CMK (cell line): ENCODE measurements around the gene KCTD2.
A peak's percentile ranks its signal among the peaks of the same experiment; 100 is the strongest.

Source experiments
- DNase-seq: peaks from one replicate; pipeline ENCODE4 v3.0.0-alpha.2; 2010; ENCODE audit warnings: low read depth

Gene KCTD2

DNA sequence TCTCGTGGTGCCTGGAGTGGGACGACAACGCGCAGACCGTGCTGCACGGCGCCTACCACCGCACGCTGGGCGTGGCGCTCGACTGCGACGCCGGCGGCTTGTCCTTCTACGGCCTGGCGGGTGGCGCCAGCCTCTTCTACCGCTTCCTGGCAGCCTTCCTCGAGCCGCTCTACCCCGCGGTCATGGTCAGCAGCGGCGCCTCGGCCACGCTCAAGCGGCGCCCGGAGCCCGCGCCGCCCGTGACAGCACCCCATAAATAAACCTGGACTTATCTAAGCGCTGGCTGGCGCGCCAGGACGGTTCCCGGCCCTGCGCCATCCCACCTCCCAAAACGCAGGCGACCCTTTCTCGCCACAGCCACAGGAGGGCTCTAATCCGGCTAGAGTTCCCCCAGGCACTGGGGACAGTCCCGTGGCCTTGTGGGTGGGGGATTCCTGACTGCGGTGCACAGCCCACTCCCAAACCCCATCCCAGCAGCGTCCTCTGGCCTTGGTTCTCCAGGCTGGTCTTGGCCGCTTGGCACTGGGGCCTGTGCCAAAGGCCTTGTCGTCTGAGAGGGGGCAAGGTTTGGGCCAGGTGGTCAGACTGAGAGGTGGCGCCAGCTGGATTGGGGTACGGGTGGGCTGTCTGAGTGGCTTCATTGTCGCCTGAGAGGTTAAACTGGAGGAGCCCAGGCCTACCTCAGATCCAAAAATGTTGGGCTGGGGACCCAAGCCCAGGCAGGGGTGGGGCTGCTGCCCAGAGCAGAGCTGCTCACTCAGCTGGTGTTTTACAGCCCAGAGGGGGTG lies 30.7 kb downstream of the KCTD2 start:
- DNase-seq, result peak; percentile 70

DNA sequence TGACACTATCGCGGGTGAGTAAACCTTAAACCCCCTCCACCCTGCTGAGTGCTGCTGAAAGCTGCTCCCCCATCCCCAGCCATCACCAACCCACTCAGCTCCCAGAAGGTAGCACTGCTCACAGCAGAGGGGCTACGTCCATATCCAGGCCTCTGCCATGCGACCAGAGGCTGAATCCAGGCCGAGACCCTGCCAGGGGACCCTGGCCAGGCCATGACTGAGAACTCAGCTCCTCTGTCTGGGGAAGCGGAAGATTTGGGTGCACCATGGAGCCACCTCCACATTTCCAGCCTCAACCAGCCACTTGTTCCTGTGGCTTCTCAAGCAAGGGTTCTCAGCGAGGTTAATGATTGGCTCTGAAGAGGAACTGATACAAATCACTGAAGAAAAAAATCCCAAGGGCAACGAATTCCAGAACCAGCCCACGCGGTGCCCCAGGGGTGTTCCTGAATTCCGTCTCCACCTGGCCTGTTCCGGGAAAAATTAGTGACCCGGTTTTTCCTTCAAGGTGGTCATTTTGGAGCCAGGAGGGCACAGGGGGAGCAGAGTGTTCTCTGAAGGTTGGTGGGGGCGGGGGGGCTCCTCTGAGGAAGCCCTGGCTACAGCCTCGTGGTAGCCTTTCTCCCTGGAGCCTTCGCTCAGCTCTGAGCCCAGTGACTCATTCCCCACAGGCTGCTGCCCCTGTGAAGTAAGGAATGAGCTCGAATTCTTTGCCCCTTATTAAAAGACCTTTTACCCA lies 31.4 kb downstream of the KCTD2 start:
- DNase-seq, result no peak

DNA sequence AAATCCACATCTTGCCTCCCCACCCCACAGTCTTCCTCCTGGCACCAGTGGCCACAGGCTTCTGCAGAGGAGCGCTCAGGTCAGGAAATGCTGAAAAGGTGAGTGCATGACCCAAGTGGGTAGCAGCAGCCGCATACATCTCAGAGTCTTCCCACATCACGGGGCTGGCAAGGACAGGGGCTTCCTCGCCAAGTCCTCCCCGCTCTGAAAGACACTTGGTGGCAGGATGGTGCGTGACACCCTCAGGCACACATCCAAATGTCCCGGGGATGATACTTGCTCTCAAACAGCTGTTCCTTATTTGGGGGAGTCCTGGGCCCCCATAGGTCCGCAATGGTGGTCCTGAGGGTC lies 32.0 kb downstream of the KCTD2 start:
- DNase-seq, result no peak

DNA sequence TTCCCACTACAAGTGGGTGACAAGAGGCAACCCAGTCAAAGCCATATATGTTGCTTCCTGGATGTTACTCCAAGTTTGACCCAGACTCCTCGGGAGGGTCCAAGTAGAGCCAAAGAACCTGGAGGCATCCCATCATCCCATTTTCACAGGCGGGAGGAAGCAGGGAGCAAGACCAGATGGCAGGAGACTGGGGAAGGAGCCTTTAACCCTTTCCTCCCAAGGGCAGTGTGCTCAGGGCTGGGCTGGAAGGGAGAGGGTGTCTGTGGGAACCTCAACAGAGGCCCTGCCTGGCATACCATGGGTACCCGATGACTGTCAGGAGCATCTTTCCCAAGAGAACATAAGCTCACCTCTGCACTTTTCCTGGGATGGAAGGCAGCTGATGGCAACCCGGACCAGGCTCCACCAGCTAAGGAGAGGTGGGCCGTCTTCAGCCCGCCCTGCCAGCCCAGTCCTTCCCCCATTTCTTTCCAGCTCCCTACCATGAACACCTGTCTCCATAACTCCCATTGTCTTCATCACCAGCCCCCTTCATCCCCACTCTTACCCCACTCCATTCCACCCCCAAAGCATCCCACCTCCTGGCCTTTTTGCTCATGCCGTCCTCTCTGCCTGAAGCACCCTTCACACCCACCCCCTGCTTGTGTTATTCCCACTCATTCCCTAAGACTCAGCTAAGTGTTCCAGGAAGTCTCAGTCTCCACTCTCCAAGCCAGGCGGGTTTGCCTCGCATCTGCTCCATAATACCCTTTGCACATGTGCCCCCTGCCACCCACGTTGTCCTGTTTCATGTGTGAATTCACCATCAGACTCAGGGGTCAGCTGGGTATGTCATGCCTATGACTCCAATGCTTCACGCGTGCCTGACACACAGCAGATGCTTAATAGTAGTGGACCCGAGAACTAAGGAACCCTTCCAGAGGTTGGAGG lies 34.9 kb downstream of the KCTD2 start:
- DNase-seq, result no peak

DNA sequence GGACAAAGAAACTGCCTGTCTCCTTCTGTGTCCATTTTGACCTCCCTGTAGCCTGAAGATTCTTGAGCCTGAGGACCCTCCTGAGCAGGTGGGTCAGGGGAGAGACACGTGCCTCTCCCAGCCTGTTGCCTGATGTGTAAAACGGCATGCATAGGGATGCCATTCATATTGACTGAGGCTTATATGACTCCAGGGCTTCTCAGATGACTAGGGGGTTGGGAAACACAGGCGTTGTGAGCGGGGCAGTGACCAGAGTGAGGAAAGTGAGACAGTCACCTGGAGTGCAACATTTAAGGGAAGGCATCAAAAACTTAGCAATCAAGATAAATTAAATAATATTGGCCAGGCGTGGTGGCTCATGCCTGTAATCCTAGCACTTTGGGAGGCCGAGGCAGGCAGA lies 35.7 kb downstream of the KCTD2 start:
- no peak for DNase-seq

DNA sequence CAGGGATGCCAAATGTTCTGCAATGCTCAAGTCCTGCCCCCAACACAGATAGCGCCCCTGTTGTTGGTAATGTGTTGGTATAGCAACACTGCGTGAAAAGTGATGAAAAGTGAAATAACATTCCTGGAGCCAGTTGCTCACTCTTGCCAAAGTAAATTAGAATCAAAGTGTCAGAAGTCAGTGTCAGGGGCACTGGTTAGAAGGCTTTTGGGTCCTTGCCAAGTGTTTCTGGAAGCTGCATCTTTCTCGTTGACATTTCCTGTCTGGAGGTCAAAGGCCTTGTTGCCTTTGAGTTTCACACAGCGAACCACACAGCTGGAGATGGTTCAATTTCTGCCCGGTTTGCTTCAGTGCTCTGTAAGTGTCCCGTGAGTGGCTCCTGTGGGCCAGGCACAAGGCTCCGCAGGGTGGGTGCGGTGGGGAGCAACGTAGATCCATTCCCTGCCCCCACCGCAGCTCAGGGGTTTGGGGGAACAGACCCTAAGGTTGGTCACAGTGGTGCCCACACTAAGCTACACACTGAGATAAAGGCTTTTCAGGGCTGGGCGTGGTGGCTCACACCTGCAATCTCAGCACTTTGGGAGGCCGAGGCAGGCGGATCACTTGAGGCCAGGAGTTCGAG lies 37.1 kb downstream of the KCTD2 start:
- no peak for DNase-seq

DNA sequence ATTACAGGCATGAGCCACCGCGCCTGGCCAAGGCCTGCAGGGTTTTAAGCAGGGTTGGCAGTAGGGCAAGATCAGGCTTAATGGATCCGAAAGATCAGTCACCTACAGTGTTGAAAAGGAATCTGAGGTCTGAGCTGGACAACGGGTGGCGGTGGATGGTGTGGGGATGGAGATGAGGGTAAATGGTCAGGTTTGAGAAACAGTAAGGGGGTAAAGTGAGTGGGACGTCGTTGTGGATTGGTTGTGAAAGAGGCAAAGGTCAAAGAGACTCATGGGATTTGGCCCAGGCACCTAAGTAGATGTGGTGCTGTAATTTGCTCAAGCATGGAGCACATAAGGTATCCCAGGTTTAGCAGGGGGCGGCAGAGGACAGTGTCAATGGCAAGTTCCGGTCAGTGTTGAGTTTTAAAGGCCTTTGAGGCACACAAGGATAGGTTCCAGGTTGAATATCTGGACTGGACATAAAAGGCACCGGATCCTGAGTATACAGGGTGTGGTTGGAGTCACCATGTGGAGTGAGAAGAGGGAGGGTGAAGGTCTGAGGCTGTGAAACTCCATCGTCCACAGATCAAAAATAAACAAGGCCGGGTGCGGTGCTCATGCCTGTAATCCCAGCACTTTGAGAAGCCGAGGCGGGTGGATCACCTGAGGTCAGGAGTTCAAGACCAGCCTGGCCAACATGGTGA lies 39.6 kb downstream of the KCTD2 start:
- DNase-seq, result no peak

DNA sequence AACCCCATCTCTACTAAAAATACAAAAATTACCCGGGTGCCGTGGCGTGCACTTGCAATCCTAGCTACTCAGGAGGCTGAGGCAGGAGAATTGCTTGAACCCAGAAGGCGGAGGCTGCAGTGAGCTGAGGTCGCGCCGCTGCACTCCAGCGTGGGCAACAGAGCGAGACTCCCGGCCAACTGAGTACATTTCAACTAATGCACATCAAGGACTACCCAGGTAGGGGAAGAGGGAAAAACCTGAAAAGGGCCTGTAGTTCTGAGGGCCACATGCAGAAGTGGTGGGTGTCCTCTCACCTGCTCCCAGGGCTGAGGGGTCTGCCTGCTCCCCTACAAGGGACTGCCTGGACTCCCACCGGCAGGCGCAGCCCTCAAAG lies 40.1 kb downstream of the KCTD2 start:
- DNase-seq, result no peak

DNA sequence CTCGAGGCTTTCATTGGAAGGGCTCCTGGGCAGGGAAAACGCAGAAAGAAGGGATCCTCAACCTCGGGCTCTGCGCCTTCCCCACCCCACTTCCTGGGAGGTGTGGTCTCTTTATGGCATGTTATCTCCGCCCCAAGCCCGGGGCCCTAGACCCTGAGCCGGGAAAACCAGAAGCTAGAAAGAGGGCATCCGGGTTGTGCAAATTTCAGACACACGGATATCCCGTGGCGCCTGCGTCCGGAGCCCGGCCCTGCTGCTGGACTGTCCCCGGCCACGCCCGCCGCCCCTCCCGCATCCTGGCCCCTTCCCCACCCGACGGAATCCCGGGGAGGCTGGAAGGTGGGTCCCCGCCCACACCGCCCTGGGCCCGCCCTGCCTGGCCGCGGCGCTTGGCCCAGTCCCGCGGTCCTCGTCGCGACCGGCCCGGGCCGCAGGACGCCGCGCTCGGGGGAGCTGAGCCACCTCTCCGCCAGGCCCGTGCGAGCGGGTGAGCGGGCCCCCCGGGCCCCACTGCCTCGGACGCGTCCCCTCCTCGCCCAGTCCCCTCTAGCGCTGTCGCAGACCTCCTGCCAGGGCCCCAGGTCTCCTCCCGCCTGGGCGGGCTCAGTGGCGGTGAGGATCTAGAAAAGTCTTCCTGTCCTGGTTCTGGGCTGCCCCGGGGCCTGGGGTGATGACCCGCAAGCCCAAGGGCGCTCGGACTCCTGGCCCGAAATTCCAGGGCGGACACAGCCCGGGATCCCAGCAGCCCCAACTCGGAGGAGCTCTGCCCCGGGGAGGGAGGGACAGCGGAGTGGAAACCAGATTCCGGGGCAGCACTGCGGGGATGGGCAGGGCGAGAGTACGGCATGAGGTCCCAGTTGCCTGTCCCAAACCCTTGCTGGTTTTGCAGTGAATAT lies 40.8 kb downstream of the KCTD2 start, which contains the start of gene SLC16A5:
Gene SLC16A5 (plus strand): TSS at position 397 of the 896 bp plus-strand sequence. CDS start 5,683 bp downstream, outside the sequence.
- DNase-seq, result peak; percentile 86

DNA sequence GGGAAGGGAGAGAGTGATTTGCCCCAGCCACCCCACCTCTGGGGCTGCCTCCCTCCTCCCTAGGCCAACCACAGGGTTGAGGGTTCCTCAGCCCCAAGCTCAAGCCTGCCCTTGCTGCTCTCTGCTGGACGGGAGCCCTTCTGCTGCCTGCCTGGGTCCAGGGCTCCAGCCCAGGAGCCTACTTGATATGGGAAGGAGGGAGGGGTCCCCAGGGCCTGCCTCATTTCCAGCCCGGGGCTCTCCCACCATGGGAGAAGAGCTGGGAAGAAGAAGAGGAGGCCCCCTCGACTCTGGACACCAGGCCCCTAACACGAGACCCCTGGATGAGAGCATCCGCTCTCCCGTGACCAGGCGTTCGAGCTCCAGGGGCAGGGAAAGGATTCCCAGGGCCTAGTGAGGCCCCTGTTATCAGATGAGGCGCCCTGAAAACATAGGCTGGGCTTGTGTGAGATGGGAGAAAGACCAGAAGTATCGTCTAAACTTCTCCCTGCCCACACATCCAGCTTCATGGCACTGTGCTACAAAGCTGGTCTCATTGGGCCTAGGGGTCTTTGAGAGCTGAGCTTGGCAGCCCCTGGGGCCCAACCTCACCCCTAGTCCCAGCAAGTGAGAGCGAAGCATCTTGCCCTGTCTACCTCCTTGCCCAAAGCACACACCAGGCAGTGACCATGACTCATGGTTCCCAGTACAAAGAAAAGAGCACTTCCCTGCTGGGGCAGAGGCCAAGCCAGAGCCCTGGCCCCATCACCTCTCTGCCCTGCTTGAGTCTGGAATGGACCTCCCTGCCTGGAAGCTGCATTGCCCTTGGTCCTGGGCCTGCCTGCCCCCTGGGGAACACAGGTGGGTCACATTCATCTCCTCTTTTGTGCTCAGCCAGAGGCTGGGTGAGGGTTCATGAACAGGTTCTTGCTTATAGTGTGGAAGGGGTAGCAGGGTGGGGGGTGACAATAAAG lies 41.7 kb downstream of the KCTD2 start:
- no peak for DNase-seq

DNA sequence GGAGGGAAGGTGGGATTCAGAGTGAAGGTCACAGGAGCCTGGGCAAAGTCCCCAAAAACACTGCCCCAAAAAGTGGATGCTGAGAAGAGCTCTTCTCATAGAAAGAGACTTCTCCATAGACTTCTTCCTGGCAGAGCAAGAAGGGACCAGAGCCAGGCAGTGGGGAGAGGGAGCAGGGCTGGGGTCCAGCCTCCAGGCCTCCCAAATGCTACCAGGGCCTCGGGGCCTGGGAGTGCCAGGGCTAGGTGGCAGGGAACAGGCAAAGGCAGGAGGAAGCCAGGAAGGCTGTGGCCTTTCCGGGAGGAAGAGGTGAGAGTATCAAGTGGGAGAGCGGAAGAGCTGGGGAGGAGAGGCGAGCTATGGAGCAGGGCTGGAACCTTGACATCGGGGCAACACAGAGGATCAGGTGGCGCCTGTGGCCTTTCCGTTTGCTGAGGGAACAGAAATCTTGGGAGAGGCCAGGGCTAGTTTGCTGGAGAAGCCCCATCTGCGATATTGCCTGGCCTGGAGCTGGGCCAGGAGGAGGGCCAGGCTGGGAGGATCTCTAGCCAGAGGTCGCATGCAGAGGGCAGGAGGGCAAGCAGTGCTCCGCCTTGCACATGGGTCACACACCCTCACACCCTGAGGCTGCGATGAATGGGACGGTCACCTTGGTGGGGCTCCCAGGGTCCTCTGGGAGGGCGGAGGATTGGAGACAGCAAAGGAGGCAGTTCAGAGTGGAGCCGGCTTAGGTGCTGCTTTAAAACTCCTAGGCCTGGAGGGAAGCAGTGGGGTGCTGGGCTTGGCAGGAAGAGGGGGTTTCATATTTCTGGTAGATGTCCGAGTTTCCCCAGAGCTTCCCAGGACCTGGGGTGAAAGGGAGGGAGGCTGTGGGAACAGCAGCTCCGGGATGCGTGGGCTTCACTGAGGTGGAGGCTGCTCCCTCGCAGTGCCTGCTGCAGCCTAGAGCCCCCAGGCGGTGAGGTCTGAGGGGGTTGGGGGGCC lies 44.1 kb downstream of the KCTD2 start:
- no peak for DNase-seq

DNA sequence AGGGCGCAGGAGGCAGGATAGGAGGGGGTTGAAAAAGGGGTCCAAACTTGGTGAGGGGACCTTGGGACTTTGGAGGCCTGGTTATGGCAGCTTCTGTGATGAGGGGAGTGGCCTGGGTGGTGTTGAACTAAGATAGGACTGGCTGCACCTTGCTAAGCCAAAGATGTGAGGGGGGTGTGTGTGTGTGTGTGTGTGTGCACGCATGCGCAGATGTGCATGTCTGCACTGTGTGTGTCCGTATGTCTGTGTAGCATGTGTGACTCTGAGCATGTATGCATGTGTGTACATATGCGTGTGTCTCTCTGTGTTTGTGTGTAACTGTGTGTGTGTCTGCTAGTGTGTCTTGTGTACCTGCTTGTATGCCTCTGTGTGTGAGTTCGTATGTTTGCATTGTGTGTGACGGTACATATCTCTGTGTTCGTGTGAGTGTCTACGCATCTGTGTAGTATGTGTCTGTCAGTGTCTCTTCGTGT lies 44.9 kb downstream of the KCTD2 start:
- DNase-seq, result no peak

DNA sequence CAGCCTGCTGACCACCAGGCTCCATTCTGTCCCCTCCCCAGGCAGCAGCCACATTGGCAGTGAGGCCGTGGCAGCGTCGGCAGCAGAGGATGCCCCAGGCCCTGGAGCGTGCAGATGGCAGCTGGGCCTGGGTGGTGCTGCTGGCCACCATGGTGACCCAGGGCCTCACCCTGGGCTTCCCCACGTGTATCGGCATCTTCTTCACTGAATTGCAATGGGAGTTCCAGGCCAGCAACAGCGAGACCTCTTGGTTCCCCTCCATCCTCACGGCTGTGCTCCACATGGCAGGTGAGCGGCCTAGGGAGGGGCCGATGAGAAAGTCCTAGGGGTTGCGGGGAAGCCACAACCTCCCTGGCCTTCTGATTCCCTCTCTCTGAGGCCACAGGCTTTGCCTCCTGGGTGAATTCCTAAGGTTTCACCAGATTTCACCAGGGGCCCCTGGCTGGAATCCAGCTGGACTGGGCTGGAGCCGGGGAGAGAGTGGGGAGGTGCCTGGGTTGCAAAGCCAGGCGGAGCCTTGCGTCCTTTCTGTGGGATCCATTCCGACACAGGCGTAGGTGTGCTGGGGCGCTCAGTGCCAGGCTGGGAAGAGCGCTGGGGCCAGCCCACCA lies 46.6 kb downstream of the KCTD2 start:
- no peak for DNase-seq

DNA sequence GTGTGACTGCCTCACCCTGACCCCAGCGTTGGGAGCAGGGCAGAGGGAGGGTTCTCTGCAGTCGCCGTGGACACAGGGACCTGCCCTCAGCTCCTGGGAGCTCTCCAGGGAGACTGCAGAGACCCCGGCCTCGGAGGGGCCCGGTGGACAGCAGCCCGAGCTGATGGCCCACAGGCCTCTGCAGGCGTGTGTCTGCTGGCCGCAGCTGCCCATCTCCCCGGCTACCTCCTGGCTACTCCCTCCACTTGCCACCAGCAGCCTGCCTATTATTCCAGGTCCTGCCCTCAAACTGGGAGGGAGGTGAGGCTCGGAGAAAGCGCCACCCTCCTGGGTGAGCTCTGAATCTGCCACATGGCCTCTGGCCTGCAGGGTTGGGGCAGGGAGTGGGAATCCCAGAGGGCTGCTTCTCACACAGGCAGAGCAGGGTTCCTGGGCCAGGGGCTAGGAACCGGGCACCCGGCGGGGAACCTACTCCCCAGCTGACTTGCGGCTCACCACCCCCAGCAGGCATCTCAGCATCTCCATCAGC lies 47.9 kb downstream of the KCTD2 start:
- no peak for DNase-seq

DNA sequence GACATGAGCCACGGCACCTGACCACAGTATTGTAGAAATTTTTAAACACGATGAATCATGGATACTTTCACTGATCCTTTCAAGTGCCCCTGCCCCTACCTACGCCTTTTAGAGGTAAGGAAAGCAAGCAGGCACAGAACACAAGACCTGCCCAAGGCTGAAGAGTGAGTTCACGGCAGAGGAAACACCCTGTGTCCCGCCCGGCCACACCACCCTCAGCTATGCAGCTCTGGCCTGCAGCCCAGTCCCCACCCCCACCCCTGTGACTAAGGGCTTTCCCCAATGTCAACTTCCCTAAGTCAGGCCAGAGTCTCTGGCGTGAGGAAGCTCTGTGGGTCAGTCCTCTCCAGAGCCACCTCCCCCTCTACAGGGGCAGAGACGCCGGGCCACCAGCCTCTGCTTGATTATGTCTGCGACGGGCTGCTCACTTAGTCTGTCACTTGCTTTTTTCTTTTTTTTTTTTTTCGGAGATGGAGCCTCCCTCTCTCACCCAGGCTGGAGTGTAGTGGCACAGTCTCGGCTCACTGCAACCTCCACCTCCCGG lies 49.1 kb downstream of the KCTD2 start:
- DNase-seq, result peak; percentile 86

DNA sequence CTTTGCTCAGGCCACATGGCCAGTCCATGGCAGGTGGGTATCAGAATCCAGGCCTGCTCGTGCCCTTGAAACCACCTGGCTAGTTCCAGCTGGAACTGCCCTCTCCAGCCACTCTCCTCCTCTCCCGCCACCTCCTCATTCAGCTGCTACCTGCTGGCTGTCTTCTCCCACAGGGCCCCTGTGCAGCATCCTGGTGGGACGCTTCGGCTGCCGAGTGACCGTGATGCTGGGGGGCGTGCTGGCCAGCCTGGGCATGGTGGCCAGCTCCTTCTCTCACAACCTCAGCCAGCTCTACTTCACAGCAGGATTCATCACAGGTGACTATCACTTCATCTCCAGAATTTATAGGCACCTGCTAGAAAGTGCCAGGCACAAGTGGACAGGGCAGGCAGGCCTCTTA lies 50.8 kb downstream of the KCTD2 start:
- no peak for DNase-seq

DNA sequence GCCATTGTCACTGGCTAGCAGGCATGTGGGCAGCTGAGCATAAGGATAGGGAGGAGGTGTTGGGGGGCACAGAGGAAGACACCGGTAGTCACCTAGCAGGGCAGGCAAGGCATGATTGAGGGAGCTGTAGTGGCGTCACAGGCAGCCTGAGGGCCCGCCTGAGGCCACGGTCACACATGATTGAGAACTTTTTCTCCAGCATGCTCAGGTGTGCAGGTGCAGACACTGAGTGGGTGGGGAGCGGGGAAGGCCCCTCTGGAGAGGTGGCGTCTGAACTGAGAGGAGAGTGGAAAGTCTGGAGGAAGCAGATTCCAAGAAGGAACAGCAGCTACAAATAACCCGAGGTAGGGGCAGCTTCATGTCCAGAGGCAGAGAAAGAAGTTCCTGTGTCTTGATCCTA lies 51.8 kb downstream of the KCTD2 start:
- DNase-seq, result no peak
